SU-DHL-6 (cell line): ENCODE measurements around the gene ARHGEF19.
"Not testable (repeated sequence)": the region's sequence is repeated elsewhere in the genome, so short reads cannot be mapped to it uniquely, and the experiment has no call there.

ENCODE experiments used
- H2AFZ ChIP-seq: fragments of 200-600 bp; sonication (generic); 2 replicates; pipeline ENCODE4 v1.6.1; 2014; ENCODE audit warnings: low read depth, mild to moderate bottlenecking, moderate library complexity, mixed read lengths, antibody characterized with exemption, low read length; ENCODE audit not compliant: severe bottlenecking
- H3F3A ChIP-seq: fragments of 200-600 bp; shearing (Covaris generic); 2 replicates; pipeline ENCODE4 v1.6.0; 2016; ENCODE audit warnings: antibody characterized with exemption, mild to moderate bottlenecking; ENCODE audit not compliant: insufficient read depth
- H3K27ac ChIP-seq: fragments of 200-600 bp; sonication (generic); 2 replicates; pipeline ENCODE4 v1.5.1; 2016; ENCODE audit warnings: low read depth, mild to moderate bottlenecking, low read length, moderate library complexity, mixed read lengths
- H3K27me3 ChIP-seq: fragments of 200-600 bp; sonication (generic), shearing (Covaris generic); 2 replicates; pipeline ENCODE4 v1.6.0; 2014; ENCODE audit warnings: mild to moderate bottlenecking, low read length
- H3K36me3 ChIP-seq: fragments of 200-600 bp; sonication (generic); 2 replicates; pipeline ENCODE4 v1.6.1; 2014; ENCODE audit warnings: mild to moderate bottlenecking, low read length, mixed read lengths
- H3K4me2 ChIP-seq: fragments of 300-600, 200-600 bp; shearing (Covaris generic), sonication (generic); 2 replicates; pipeline ENCODE4 v1.6.0; 2014; ENCODE audit warnings: low read length, low read depth, mild to moderate bottlenecking; ENCODE audit not compliant: poor library complexity, severe bottlenecking
- H3K4me3 ChIP-seq: fragments of 200-600 bp; sonication (generic); 2 replicates; pipeline ENCODE4 v1.5.1; 2014; ENCODE audit warnings: antibody characterized with exemption, low read length, mild to moderate bottlenecking, mixed read lengths; ENCODE audit not compliant: insufficient read depth, poor library complexity, severe bottlenecking
- H3K79me2 ChIP-seq: fragments of 200-600 bp; sonication (generic); 2 replicates; pipeline ENCODE4 v1.6.1; 2014; ENCODE audit warnings: mild to moderate bottlenecking, low read length, moderate library complexity; ENCODE audit not compliant: insufficient read depth
- H3K9ac ChIP-seq: fragments of 200-600 bp; sonication (generic); 2 replicates; pipeline ENCODE4 v1.7.0; 2014; ENCODE audit warnings: mild to moderate bottlenecking, low read length
- H3K9me2 ChIP-seq: fragments of 200-600 bp; sonication (generic); replicated peaks from 2 replicates; pipeline ENCODE4 v1.6.1; 2014; ENCODE audit warnings: low read length; ENCODE audit not compliant: insufficient read depth
- H3K9me3 ChIP-seq: fragments of 200-600 bp; sonication (generic); 2 replicates; pipeline ENCODE4 v1.6.1; 2014; ENCODE audit warnings: low read length, mixed read lengths; ENCODE audit not compliant: insufficient read depth
- H4K20me1 ChIP-seq: fragments of 200-600 bp; sonication (generic); 2 replicates; pipeline ENCODE4 v1.6.1; 2014; ENCODE audit warnings: low read depth, mild to moderate bottlenecking, antibody characterized with exemption, low read length, moderate library complexity, mixed read lengths
- EZH2phosphoT487 ChIP-seq: fragments of 200-600 bp; sonication (generic), shearing (Covaris generic); conservative IDR thresholded peaks from 2 replicates; pipeline ENCODE4 v1.6.1; 2018; ENCODE audit warnings: mild to moderate bottlenecking, antibody characterized with exemption, low read length, moderate library complexity, mixed read lengths
- TF ChIP-seq, protein P1 (sequence below): fragments of 200-600 bp; sonication (generic); IDR thresholded peaks from one replicate; pipeline ENCODE4 v1.5.1; 2017; ENCODE audit warnings: antibody characterized with exemption, mild to moderate bottlenecking, low read length, moderate library complexity; ENCODE audit not compliant: insufficient read depth, poor library complexity, severe bottlenecking

The ARHGEF19 gene

DNA sequence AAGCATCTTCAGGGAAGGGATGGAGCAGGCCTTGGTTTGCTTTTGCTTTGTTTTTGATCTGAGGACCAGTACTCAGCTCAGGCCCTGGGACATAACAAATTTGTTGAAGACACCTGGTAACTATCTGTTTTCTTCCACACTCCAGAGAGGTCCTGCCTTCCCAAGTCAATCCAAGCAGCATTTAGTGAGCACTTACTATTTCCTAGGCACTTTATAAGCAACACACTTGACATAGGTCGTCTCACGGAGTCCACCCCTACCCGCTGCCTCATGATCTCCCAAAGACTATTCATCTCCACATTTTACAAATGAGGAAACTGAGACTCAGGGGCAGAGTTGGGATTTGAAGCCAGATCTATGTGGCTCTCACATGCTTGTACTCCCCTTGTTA is 42.2 kb downstream of the ARHGEF19 start:
- Histone ChIP-seq H3K9ac (no peak overlapping the region), H3K79me2 (no peaks in the 10 kb centered on the region), H3F3A (no peaks in the 10 kb centered on the region), H3K4me2 (no peak overlapping the region), H4K20me1 (no peaks in the 10 kb centered on the region), H3K9me3 (no peaks in the 10 kb centered on the region), H2AFZ (no peak overlapping the region), H3K27me3 (no peaks in the 10 kb centered on the region), H3K36me3 (no peaks in the 10 kb centered on the region), H3K27ac (no peak overlapping the region), H3K4me3 (no peak overlapping the region), H3K9me2 (no peaks in the 10 kb centered on the region)
- TF ChIP-seq, protein P1, sequence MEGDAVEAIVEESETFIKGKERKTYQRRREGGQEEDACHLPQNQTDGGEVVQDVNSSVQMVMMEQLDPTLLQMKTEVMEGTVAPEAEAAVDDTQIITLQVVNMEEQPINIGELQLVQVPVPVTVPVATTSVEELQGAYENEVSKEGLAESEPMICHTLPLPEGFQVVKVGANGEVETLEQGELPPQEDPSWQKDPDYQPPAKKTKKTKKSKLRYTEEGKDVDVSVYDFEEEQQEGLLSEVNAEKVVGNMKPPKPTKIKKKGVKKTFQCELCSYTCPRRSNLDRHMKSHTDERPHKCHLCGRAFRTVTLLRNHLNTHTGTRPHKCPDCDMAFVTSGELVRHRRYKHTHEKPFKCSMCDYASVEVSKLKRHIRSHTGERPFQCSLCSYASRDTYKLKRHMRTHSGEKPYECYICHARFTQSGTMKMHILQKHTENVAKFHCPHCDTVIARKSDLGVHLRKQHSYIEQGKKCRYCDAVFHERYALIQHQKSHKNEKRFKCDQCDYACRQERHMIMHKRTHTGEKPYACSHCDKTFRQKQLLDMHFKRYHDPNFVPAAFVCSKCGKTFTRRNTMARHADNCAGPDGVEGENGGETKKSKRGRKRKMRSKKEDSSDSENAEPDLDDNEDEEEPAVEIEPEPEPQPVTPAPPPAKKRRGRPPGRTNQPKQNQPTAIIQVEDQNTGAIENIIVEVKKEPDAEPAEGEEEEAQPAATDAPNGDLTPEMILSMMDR: no peak
- no peak for TF ChIP-seq EZH2phosphoT487

DNA sequence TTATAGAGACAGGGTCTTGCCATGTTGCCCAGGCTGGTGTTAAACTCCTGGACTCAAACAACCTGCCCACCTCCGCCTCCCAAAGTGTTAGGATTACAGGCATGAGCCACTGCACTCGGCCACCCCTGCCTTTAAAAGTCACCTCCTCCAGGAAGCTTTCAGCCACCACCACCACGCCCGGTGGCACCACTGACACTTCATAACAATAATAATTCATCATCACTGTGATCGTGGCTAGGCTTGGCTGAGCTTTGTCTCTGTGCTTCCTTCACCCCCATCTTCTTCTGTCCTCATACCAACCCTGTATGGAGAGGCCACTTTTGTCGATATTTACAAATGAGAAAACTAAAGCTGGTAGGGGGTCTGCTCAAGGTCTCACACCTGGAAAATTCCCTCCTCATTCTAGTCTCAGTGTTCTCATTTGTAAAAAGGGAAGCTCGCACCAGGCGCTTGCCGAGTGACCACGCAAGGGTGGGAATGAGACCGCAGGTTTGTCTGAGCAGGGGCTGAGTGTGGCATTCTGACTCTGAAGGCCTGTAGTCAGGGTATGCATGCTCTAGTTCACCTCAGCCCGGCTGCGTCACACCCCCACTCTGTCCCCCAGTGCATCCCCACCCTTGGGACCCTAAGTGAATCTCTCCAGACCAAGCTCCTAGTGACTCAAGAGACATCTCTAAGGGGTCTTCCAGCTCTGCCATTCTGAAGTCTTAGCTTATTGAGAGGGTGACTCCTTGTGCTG is 43.7 kb downstream of the ARHGEF19 start:
- Histone ChIP-seq H3K27me3 (no peaks in the 10 kb centered on the region), H3K9me2 (no peaks in the 10 kb centered on the region), H3K9ac (no peak overlapping the region), H3K36me3 (no peaks in the 10 kb centered on the region), H3K79me2 (no peaks in the 10 kb centered on the region), H3F3A (no peaks in the 10 kb centered on the region), H3K4me3 (no peak overlapping the region), H4K20me1 (no peaks in the 10 kb centered on the region), H3K27ac (no peak overlapping the region), H2AFZ (no peak overlapping the region), H3K9me3 (no peaks in the 10 kb centered on the region), H3K4me2 (no peak overlapping the region)
- TF ChIP-seq, protein P1: no peak
- no peak for TF ChIP-seq EZH2phosphoT487

DNA sequence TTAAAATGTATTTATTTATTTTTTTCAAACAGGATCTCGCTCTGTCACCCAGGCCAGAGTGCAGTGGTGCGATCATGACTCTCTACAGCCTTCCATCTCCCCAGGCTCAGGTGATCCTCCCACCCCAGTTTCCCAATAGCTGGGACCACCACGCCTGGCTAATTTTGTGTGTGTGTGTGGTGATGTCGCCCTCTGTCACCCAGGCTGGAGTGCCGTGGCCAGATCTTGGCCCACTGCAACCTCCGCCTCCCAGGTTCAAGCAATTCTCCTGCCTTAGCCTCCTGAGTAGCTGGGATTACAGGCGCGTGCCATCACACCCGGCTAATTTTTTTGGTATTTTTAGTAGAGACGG is 44.3 kb downstream of the ARHGEF19 start:
- H3K9me2 ChIP-seq, H3K27ac ChIP-seq, H3K9ac ChIP-seq, H3F3A ChIP-seq, H3K36me3 ChIP-seq, H4K20me1 ChIP-seq, H3K27me3 ChIP-seq, H3K9me3 ChIP-seq, H3K79me2 ChIP-seq, H2AFZ ChIP-seq: not testable (repeated sequence)
- peak overlapping the region; percentile 53 for H3K4me2 ChIP-seq
- H3K4me3 ChIP-seq: peak overlapping the region; percentile 34

DNA sequence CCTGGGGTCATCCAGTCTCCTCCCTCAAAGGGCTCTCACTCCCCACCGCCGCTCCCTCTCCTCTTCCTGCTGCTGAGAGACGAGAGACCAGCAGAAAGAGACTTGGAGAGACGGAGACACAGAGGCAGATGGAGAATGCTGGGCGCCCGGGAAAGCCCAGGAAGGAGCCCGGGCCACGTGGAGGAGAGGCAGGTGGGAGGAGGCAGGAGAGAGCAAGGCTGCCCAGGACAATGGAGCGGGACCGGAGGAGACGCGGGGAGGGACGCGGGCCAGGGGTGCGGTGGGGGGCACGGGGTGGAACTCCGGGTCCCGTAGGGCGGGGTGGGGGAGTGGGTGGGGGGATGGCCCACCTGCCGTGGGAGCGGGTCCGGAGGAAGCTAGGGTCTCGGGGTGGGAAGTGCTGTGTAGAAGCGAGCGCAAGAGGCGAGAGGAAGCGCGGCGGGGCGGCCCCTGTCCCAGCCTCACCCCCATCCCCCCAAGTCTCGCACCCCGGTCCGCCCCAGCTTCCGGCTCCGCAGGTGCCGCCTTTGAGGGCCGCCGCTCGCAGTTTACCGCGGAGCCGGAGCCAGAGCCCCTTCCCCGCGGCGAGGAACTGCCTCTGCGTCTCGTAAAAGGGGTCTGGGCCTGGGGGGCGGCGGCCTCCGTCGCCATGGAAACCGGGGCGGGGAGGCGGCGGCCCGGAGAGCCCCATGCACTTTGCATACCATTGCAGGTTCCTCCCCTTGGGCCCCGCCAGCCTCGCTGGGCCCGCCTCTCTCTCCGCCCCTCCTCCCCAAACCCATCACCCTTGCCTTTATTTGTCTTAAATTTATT is 44.9 kb downstream of the ARHGEF19 start:
- peak overlapping the region; percentile 53 for H3K4me2 ChIP-seq
- H2AFZ ChIP-seq: no peak overlapping the region
- no peaks in the 10 kb centered on the region for H4K20me1 ChIP-seq
- H3K36me3 ChIP-seq: no peaks in the 10 kb centered on the region
- H3K27ac ChIP-seq: no peak overlapping the region
- no peaks in the 10 kb centered on the region for H3K9me2 ChIP-seq
- H3K9ac ChIP-seq: no peak overlapping the region
- no peaks in the 10 kb centered on the region for H3K9me3 ChIP-seq
- peak overlapping the region; percentile 34 for H3K4me3 ChIP-seq
- TF ChIP-seq EZH2phosphoT487: no peak
- TF ChIP-seq, protein P1: no peak
- no peaks in the 10 kb centered on the region for H3K27me3 ChIP-seq
- H3K79me2 ChIP-seq: no peaks in the 10 kb centered on the region
- H3F3A ChIP-seq: no peaks in the 10 kb centered on the region
